ENCODE data around the gene ICA1.
"Not testable (repeated sequence)": the region's sequence is repeated elsewhere in the genome, so short reads cannot be mapped to it uniquely, and the experiment has no call there.

ICA1 gene

GRCh38 chr7:8263048-8263447, 1.1 kb upstream of the ICA1 start:
- DNase-seq (ENCODE audit: low read depth in 3 of 3, low spot score in 1 of 3) = no peak

GRCh38 chr7:8260871-8261694, 884 bp downstream of the ICA1 start:
- DNase-seq (ENCODE audit: low read depth in 3 of 3, low spot score in 1 of 3) = no peak

- DNase-seq (ENCODE audit: low read depth in 3 of 3, low spot score in 1 of 3) = no peak
Measured at GRCh38 chr7:8259586-8260222, 2.3 kb downstream of the ICA1 start.

GRCh38 chr7:8258734-8259133, 3.2 kb downstream of the ICA1 start:
- DNase-seq (ENCODE audit: low read depth in 3 of 3, low spot score in 1 of 3) = no peak

- DNase-seq (ENCODE audit: low read depth in 3 of 3, low spot score in 1 of 3) = no peak
Measured at GRCh38 chr7:8258166-8258565, 3.8 kb downstream of the ICA1 start.

- no peak for DNase-seq (ENCODE audit: low read depth in 3 of 3, low spot score in 1 of 3)
Measured at GRCh38 chr7:8255680-8256655, 6.0 kb downstream of the ICA1 start.

GRCh38 chr7:8254667-8255066, 7.3 kb downstream of the ICA1 start:
- no peak for DNase-seq (ENCODE audit: low read depth in 3 of 3, low spot score in 1 of 3)

GRCh38 chr7:8254215-8254614, 7.8 kb downstream of the ICA1 start:
- no peak for DNase-seq (ENCODE audit: low read depth in 3 of 3, low spot score in 1 of 3)

GRCh38 chr7:8251195-8251594, 10.8 kb downstream of the ICA1 start:
- no peak for DNase-seq (ENCODE audit: low read depth in 3 of 3, low spot score in 1 of 3)

GRCh38 chr7:8250547-8250946, 11.4 kb downstream of the ICA1 start:
- DNase-seq (ENCODE audit: low read depth in 3 of 3, low spot score in 1 of 3) = no peak

GRCh38 chr7:8249121-8249520, 12.8 kb downstream of the ICA1 start:
- no peak for DNase-seq (ENCODE audit: low read depth in 3 of 3, low spot score in 1 of 3)

GRCh38 chr7:8246020-8246419, 15.9 kb downstream of the ICA1 start:
- DNase-seq (ENCODE audit: low read depth in 3 of 3, low spot score in 1 of 3) = no peak

- DNase-seq (ENCODE audit: low read depth in 3 of 3, low spot score in 1 of 3) = not testable (repeated sequence)
Measured at GRCh38 chr7:8245032-8245431, 16.9 kb downstream of the ICA1 start.

GRCh38 chr7:8243059-8243458, 18.9 kb downstream of the ICA1 start:
- DNase-seq (ENCODE audit: low read depth in 3 of 3, low spot score in 1 of 3) = not testable (repeated sequence)

- not testable (repeated sequence) for DNase-seq (ENCODE audit: low read depth in 3 of 3, low spot score in 1 of 3)
Measured at GRCh38 chr7:8239702-8240362, 22.1 kb downstream of the ICA1 start.

GRCh38 chr7:8236780-8237407, 25.1 kb downstream of the ICA1 start:
- DNase-seq (ENCODE audit: low read depth in 3 of 3, low spot score in 1 of 3) = no peak

- DNase-seq (ENCODE audit: low read depth in 3 of 3, low spot score in 1 of 3) = no peak
Measured at GRCh38 chr7:8232999-8233847, 28.7 kb downstream of the ICA1 start.

- DNase-seq (ENCODE audit: low read depth in 3 of 3, low spot score in 1 of 3) = no peak
Measured at GRCh38 chr7:8229927-8230326, 32.0 kb downstream of the ICA1 start.

All from stimulated activated CD4-positive, alpha-beta T cell treated with anti-CD3 and anti-CD28 coated beads, TNF-alpha, amount 100 ng/mL, for 1 hour (primary cell).